ENCODE results near the gene PCDHA1. TPM values are rescaled to one million over a fixed set of nuclear protein-coding genes. Genes with fewer than 3 reads are reported as not detected.

The PCDHA1 gene
- total and polyA plus RNA-seq, 2 donors (not counting 3 experiments of a cell fraction or from before 2014, with no cell fraction given): 0.04 TPM; not detected in 1

GRCh38 chr5:140827704-140828361 lies 41.9 kb downstream of the PCDHA1 start, which contains the start of gene PCDHA6:
TSS of gene PCDHA6 (plus strand) at chr5:140827960. CDS start at chr5:140828092, 132 bp downstream.
- TF ChIP-seq CTCF (IDR thresholded peaks at IDR 0.05; ENCODE audit: extremely low read depth in 1 of 2, insufficient read depth in 1 of 2, low read depth in 1 of 2, low read length in 2 of 2) (peak in 1 of 2 donors; percentile 4), MYC (IDR thresholded peaks at IDR 0.05; ENCODE audit: low read depth, low read length) (no peak)
- no peak for FAIRE-seq
- Histone ChIP-seq H2AFZ (ENCODE audit: low read depth, low read length) (no peak within 1 kb of the TSS), H3K9ac (replicated peaks; ENCODE audit: extremely low read depth, insufficient read depth, low read length) (no peak within 1 kb of the TSS), H3K4me2 (ENCODE audit: insufficient read depth, low read length) (no peak within 1 kb of the TSS), H3K27me3 (ENCODE audit: control insufficient read depth in 2 of 2, insufficient read depth in 2 of 2, low read length in 2 of 2) (no peaks in the 10 kb centered on the region), H3K79me2 (ENCODE audit: control insufficient read depth, insufficient read depth, low read length) (no peaks in the 10 kb centered on the region), H3K4me3 (replicated peaks in 1 of 3; ENCODE audit: insufficient read depth in 1 of 3, low read depth in 1 of 3, low read length in 3 of 3) (no peak within 1 kb of the TSS), H3K9me3 (replicated peaks; ENCODE audit: control insufficient read depth, insufficient read depth, low read length) (no peaks in the 10 kb centered on the region), H3K9me1 (replicated peaks; ENCODE audit: control insufficient read depth, extremely low read depth, insufficient read depth, low read length) (no peaks in the 10 kb centered on the region), H4K20me1 (replicated peaks; ENCODE audit: control insufficient read depth, extremely low read depth, insufficient read depth, low read length) (no peaks in the 10 kb centered on the region), H3K36me3 (ENCODE audit: control insufficient read depth in 2 of 2, extremely low read depth in 1 of 2, insufficient read depth in 2 of 2, low read length in 2 of 2) (no peaks in the 10 kb centered on the region), H3K4me1 (ENCODE audit: control insufficient read depth, extremely low read depth, insufficient read depth, low read length) (no peaks in the 10 kb centered on the region), H3K27ac (ENCODE audit: insufficient read depth, low read depth, low read length) (no peak within 1 kb of the TSS)
- DNase-seq (ENCODE audit: low read depth, low spot score): peak; percentile 4
- POLR2A ChIA-PET: no interaction called here
- dilution Hi-C loops (cut with MboI; ENCODE audit: extremely low pct_ligation_motif_present, low sequenced_read_pairs) (no loop called here), intact Hi-C loops (cut with micrococcal nuclease) (no loop called here)
- CTCF ChIA-PET: interaction anchor here (0.8 to 1.4 kb wide), 2 partner anchors 20 to 42 kb away, joined by 3 to 4 read pairs; partner anchors contain the start of gene PCDHA1
- BruUV-seq (replicated peaks): no TSS peak

GRCh38 chr5:140828362-140828737 lies 42.4 kb downstream of the PCDHA1 start:
- TF ChIP-seq JUN (IDR thresholded peaks at IDR 0.05; ENCODE audit: borderline replicate concordance, insufficient read depth, insufficient read length, low read depth) (no peak), MYC (IDR thresholded peaks at IDR 0.05; ENCODE audit: low read depth, low read length) (no peak), EZH2 (IDR thresholded peaks at IDR 0.05; ENCODE audit: borderline replicate concordance, low read depth, low read length, severe bottlenecking) (no peak), CTCF (IDR thresholded peaks at IDR 0.05; ENCODE audit: extremely low read depth in 1 of 2, insufficient read depth in 1 of 2, low read depth in 1 of 2, low read length in 2 of 2) (no peak), MAX (IDR thresholded peaks at IDR 0.05; ENCODE audit: insufficient read depth, insufficient read length) (no peak), POLR2A (IDR thresholded peaks at IDR 0.05; ENCODE audit: low read depth, low read length) (no peak), GATA2 (IDR thresholded peaks at IDR 0.05; ENCODE audit: insufficient read depth, insufficient read length, low read depth, low read length) (no peak), FOS (IDR thresholded peaks at IDR 0.05; ENCODE audit: borderline replicate concordance, insufficient read depth, low read length) (no peak)
- Histone ChIP-seq H3K27ac (ENCODE audit: insufficient read depth, low read depth, low read length) (no peak overlapping the region), H3K9me3 (replicated peaks; ENCODE audit: control insufficient read depth, insufficient read depth, low read length) (no peaks in the 10 kb centered on the region), H3K9ac (replicated peaks; ENCODE audit: extremely low read depth, insufficient read depth, low read length) (no peak overlapping the region), H3K4me2 (ENCODE audit: insufficient read depth, low read length) (no peak overlapping the region), H3K79me2 (ENCODE audit: control insufficient read depth, insufficient read depth, low read length) (no peaks in the 10 kb centered on the region), H3K4me1 (ENCODE audit: control insufficient read depth, extremely low read depth, insufficient read depth, low read length) (no peaks in the 10 kb centered on the region), H3K4me3 (replicated peaks in 1 of 3; ENCODE audit: insufficient read depth in 1 of 3, low read depth in 1 of 3, low read length in 3 of 3) (no peak overlapping the region), H3K36me3 (ENCODE audit: control insufficient read depth in 2 of 2, extremely low read depth in 1 of 2, insufficient read depth in 2 of 2, low read length in 2 of 2) (no peaks in the 10 kb centered on the region), H2AFZ (ENCODE audit: low read depth, low read length) (no peak overlapping the region), H4K20me1 (replicated peaks; ENCODE audit: control insufficient read depth, extremely low read depth, insufficient read depth, low read length) (no peaks in the 10 kb centered on the region), H3K9me1 (replicated peaks; ENCODE audit: control insufficient read depth, extremely low read depth, insufficient read depth, low read length) (no peaks in the 10 kb centered on the region), H3K27me3 (ENCODE audit: control insufficient read depth in 2 of 2, insufficient read depth in 2 of 2, low read length in 2 of 2) (no peaks in the 10 kb centered on the region)
- BruUV-seq (replicated peaks): no TSS peak
- DNase-seq (ENCODE audit: low read depth, low spot score) (no peak), FAIRE-seq (no peak)
- CTCF ChIA-PET: interaction anchor here (0.8 to 1.4 kb wide), 2 partner anchors 19 to 43 kb away, joined by 3 to 4 read pairs; partner anchors contain the start of gene PCDHA1
- POLR2A ChIA-PET: no interaction called here
- dilution Hi-C loops (cut with MboI; ENCODE audit: extremely low pct_ligation_motif_present, low sequenced_read_pairs) (no loop called here), intact Hi-C loops (cut with micrococcal nuclease) (no loop called here)
